ENCODE measurements around the gene C5orf22. TPM values are rescaled to one million over a fixed set of nuclear protein-coding genes. Genes with fewer than 3 reads are reported as not detected.

The C5orf22 gene
- total and polyA plus RNA-seq, 2 of the 13 experiments (the other 11 are each of a cell fraction or from before 2014, with no cell fraction given) = 14.0 to 21.5 TPM

DNA sequence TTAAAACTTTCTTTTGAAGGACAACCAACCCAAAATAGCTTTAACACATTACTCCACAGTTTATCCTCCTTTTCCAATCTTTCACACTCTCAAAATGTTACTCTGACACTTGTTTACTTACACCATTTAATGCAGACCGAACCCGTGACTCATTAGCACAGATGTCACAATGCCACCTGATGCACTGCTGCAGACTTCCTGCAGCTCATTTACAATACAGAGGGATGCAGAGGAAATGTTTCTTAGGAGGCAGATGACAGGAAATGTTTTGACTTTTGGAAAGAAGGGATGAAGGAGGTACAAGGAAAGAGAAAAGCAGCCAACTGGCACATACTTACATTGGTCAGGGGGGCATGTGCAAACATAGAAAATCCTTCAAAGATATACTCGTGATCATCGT lies 39.2 kb upstream of the C5orf22 start:
- TF ChIP-seq PCBP1 (IDR thresholded peaks at IDR 0.05; ENCODE audit: borderline replicate concordance, low read depth, low read length) = no peak
- no peak for TF ChIP-seq KMT2B (CRISPR knock-in tag; IDR thresholded peaks at IDR 0.05)
- TF ChIP-seq, protein P1, sequence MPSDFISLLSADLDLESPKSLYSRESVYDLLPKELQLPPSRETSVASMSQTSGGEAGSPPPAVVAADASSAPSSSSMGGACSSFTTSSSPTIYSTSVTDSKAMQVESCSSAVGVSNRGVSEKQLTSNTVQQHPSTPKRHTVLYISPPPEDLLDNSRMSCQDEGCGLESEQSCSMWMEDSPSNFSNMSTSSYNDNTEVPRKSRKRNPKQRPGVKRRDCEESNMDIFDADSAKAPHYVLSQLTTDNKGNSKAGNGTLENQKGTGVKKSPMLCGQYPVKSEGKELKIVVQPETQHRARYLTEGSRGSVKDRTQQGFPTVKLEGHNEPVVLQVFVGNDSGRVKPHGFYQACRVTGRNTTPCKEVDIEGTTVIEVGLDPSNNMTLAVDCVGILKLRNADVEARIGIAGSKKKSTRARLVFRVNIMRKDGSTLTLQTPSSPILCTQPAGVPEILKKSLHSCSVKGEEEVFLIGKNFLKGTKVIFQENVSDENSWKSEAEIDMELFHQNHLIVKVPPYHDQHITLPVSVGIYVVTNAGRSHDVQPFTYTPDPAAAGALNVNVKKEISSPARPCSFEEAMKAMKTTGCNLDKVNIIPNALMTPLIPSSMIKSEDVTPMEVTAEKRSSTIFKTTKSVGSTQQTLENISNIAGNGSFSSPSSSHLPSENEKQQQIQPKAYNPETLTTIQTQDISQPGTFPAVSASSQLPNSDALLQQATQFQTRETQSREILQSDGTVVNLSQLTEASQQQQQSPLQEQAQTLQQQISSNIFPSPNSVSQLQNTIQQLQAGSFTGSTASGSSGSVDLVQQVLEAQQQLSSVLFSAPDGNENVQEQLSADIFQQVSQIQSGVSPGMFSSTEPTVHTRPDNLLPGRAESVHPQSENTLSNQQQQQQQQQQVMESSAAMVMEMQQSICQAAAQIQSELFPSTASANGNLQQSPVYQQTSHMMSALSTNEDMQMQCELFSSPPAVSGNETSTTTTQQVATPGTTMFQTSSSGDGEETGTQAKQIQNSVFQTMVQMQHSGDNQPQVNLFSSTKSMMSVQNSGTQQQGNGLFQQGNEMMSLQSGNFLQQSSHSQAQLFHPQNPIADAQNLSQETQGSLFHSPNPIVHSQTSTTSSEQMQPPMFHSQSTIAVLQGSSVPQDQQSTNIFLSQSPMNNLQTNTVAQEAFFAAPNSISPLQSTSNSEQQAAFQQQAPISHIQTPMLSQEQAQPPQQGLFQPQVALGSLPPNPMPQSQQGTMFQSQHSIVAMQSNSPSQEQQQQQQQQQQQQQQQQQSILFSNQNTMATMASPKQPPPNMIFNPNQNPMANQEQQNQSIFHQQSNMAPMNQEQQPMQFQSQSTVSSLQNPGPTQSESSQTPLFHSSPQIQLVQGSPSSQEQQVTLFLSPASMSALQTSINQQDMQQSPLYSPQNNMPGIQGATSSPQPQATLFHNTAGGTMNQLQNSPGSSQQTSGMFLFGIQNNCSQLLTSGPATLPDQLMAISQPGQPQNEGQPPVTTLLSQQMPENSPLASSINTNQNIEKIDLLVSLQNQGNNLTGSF (CRISPR knock-in tag; IDR thresholded peaks at IDR 0.05) = no peak
- ChIA-PET POLR2A (no interaction called here), CTCF (ENCODE audit: low intra/inter-chr PET ratio, low total read pairs) (no interaction called here)
- H3K4me2 ChIP-seq (ENCODE audit: low read depth, low read length) = no peak overlapping the region
- no peak overlapping the region for H3K9ac ChIP-seq (ENCODE audit: insufficient read depth, low read depth, low read length)
- FAIRE-seq = no peak
- no peak overlapping the region for H3K27ac ChIP-seq (ENCODE audit: extremely low read length, insufficient read depth, low read length)
- in situ Hi-C loops (cut with HindIII; ENCODE audit: extremely low pct_ligation_motif_present, low pct_unique_long_range_greater_than_20kb) = no loop called here
- 95% methylated on average over 4 of the region's 4 CpGs for whole genome bisulfite sequencing (ENCODE audit: low lambda C conversion rate)
- ATAC-seq = no peak
- H3K4me1 ChIP-seq (ENCODE audit: insufficient read depth, low read length) = no peaks in the 10 kb centered on the region
- H4K20me1 ChIP-seq (ENCODE audit: insufficient read depth, low read length) = no peaks in the 10 kb centered on the region
- H3K79me2 ChIP-seq (ENCODE audit: insufficient read depth, low read length) = no peaks in the 10 kb centered on the region
- intact Hi-C loops (cut with micrococcal nuclease; ENCODE audit: unreplicated experiment) = no loop called here
- H3K36me3 ChIP-seq (replicated peaks in 1 of 2; ENCODE audit: control insufficient read depth in 1 of 2, insufficient read depth in 2 of 2, low read length in 2 of 2) = peaks cover 9 to 71% of the 10 kb centered on the region in 2 experiments
- no peaks in the 10 kb centered on the region for H3K27me3 ChIP-seq (ENCODE audit: control insufficient read depth in 1 of 2, insufficient read depth in 2 of 2, low read length in 2 of 2)
- no peak overlapping the region for H2AFZ ChIP-seq (ENCODE audit: low read length)
- H3K9me3 ChIP-seq (ENCODE audit: low read length) = no peaks in the 10 kb centered on the region
- no peak for DNase-seq (ENCODE audit: low spot score)
- no peak overlapping the region for H3K4me3 ChIP-seq (replicated peaks in 1 of 3; ENCODE audit: insufficient read depth in 1 of 3, low read depth in 2 of 3, low read length in 3 of 3)
- BruUV-seq (replicated peaks) = no TSS peak

DNA sequence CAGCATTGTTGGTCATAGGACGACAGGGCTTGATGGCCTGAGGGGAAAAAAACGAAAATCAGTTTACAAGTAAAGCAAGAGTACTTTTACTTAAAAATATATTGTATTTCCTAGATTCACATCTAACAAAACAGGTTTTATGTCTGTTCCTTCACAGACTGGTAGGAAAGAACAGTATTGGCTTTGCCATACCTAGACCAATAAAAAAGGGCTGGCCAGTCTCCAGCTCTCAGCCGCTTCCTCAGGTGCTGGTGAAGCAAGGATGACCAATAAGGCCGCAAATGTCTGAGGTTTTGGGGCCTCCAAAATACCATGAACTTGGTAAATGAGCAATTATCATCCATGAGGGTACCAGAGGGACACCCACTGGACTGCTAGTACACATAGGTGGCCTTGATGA lies 36.8 kb upstream of the C5orf22 start:
- TF ChIP-seq FOXJ3 (CRISPR knock-in tag; IDR thresholded peaks at IDR 0.05; ENCODE audit: borderline replicate concordance) (no peak), KAT8 (CRISPR knock-in tag; IDR thresholded peaks at IDR 0.05) (no peak), MLLT10 (CRISPR knock-in tag; IDR thresholded peaks at IDR 0.05) (no peak), RAD21 (CRISPR knock-in tag; IDR thresholded peaks at IDR 0.05) (no peak), NBN (conservative IDR thresholded peaks at IDR 0.05) (no peak), KLF9 (CRISPR knock-in tag; IDR thresholded peaks at IDR 0.05; ENCODE audit: low read depth) (no peak), ZNF703 (CRISPR knock-in tag; IDR thresholded peaks at IDR 0.05; ENCODE audit: borderline replicate concordance) (no peak), ZNF557 (CRISPR knock-in tag; IDR thresholded peaks at IDR 0.05) (no peak)
- TF ChIP-seq, protein P2, sequence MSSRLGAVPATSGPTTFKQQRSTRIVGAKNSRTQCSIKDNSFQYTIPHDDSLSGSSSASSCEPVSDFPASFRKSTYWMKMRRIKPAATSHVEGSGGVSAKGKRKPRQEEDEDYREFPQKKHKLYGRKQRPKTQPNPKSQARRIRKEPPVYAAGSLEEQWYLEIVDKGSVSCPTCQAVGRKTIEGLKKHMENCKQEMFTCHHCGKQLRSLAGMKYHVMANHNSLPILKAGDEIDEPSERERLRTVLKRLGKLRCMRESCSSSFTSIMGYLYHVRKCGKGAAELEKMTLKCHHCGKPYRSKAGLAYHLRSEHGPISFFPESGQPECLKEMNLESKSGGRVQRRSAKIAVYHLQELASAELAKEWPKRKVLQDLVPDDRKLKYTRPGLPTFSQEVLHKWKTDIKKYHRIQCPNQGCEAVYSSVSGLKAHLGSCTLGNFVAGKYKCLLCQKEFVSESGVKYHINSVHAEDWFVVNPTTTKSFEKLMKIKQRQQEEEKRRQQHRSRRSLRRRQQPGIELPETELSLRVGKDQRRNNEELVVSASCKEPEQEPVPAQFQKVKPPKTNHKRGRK (CRISPR knock-in tag; IDR thresholded peaks at IDR 0.05) = no peak
- in situ Hi-C loops (cut with HindIII; ENCODE audit: extremely low pct_ligation_motif_present, low pct_unique_long_range_greater_than_20kb) (no loop called here), intact Hi-C loops (cut with micrococcal nuclease; ENCODE audit: unreplicated experiment) (no loop called here)
- ATAC-seq (no peak), FAIRE-seq (no peak), DNase-seq (ENCODE audit: low spot score) (no peak)
- CTCF ChIA-PET (ENCODE audit: low intra/inter-chr PET ratio, low total read pairs) = no interaction called here
- Histone ChIP-seq H3K9me3 (ENCODE audit: low read length) (no peaks in the 10 kb centered on the region), H3K27ac (ENCODE audit: extremely low read length, insufficient read depth, low read length) (no peak overlapping the region), H4K20me1 (ENCODE audit: insufficient read depth, low read length) (no peaks in the 10 kb centered on the region), H3K9ac (ENCODE audit: insufficient read depth, low read depth, low read length) (no peak overlapping the region), H3K4me2 (ENCODE audit: low read depth, low read length) (no peak overlapping the region), H3K27me3 (ENCODE audit: control insufficient read depth in 1 of 2, insufficient read depth in 2 of 2, low read length in 2 of 2) (no peaks in the 10 kb centered on the region), H3K4me1 (ENCODE audit: insufficient read depth, low read length) (no peaks in the 10 kb centered on the region), H3K79me2 (ENCODE audit: insufficient read depth, low read length) (no peaks in the 10 kb centered on the region), H2AFZ (ENCODE audit: low read length) (no peak overlapping the region), H3K36me3 (replicated peaks in 1 of 2; ENCODE audit: control insufficient read depth in 1 of 2, insufficient read depth in 2 of 2, low read length in 2 of 2) (peaks cover 9 to 80% of the 10 kb centered on the region in 2 experiments), H3K4me3 (replicated peaks in 1 of 3; ENCODE audit: insufficient read depth in 1 of 3, low read depth in 2 of 3, low read length in 3 of 3) (no peak overlapping the region)
- POLR2A ChIA-PET = no interaction called here
- 95% methylated on average over 4 of the region's 4 CpGs for WGBS (ENCODE audit: low lambda C conversion rate)
- no TSS peak for BruUV-seq (replicated peaks)
